GM12801 (cell line): ENCODE measurements around the gene PALD1.

Source experiments
- CTCF ChIP-seq: IDR thresholded peaks from one replicate; pipeline ENCODE4 v1.5.1; 2011; ENCODE audit warnings: control low read depth; ENCODE audit not compliant: insufficient read length; ENCODE audit errors: extremely low read depth

Gene PALD1

GRCh38 chr10:70607936-70608335 lies 129.4 kb downstream of the PALD1 start:
- no peak for TF ChIP-seq CTCF

- no peak for TF ChIP-seq CTCF
These were observed 135.4 kb downstream of the PALD1 start for GRCh38 chr10:70613941-70614340.

GRCh38 chr10:70615211-70615610 lies 136.6 kb downstream of the PALD1 start:
- no peak for TF ChIP-seq CTCF

GRCh38 chr10:70615784-70616522 lies 137.4 kb downstream of the PALD1 start:
- no peak for TF ChIP-seq CTCF

- no peak for TF ChIP-seq CTCF
These were observed 138.2 kb downstream of the PALD1 start for GRCh38 chr10:70616761-70617160.
